DMS 273 (cell line): Measurements from ENCODE around the gene NIFK.
A peak's percentile ranks its signal among the peaks of the same experiment; 100 is the strongest.
"Not testable (repeated sequence)": the region's sequence is repeated elsewhere in the genome, so short reads cannot be mapped to it uniquely, and the experiment has no call there.

Experiments
- DNase-seq: peaks from one replicate; lab custom pipeline; 2025; ENCODE audit not compliant: unreplicated experiment; lab: John Stamatoyannopoulos, UW

Gene NIFK

GRCh38 chr2:121697108-121697631, 39.5 kb downstream of the NIFK start:
- no peak for DNase-seq

- peak; percentile 10 for DNase-seq
Observed at GRCh38 chr2:121696410-121696930, 40.2 kb downstream of the NIFK start.

DNA sequence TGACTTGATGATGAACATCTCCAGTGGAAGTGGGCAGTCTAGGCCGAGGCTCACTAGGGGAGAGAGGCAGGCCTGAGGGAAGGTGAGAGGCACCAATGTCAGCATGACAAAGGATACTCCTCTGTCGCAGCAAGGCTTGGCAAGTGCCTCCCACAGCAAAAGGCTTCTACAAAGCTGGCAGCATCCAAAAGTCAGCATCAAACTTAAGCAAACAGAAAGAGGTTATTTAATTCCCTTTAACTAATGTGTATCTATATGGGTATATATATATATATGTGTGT, 41.6 kb downstream of the NIFK start:
- no peak for DNase-seq

- peak; percentile 15 for DNase-seq
Observed at GRCh38 chr2:121694398-121695170, 42.1 kb downstream of the NIFK start.

DNA sequence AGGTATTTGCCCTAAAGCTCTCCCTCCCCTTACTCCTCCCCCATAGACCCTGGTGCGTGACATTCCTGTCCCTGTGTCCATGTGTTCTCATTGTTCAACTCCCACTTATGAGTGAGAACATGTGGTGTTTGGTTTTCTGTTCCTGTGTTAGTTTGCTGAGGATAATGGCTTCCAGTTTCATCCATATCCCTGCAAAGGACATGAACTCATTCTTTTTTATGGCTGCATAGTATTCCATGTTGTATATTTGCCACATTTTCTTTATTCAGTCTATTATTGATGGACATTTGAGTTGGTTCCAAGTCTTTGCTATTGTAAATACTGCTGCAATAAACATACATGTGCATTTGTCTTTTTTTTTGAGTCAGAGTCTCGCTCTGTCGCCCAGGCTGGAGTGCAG, 46.1 kb downstream of the NIFK start:
- DNase-seq: not testable (repeated sequence)

DNA sequence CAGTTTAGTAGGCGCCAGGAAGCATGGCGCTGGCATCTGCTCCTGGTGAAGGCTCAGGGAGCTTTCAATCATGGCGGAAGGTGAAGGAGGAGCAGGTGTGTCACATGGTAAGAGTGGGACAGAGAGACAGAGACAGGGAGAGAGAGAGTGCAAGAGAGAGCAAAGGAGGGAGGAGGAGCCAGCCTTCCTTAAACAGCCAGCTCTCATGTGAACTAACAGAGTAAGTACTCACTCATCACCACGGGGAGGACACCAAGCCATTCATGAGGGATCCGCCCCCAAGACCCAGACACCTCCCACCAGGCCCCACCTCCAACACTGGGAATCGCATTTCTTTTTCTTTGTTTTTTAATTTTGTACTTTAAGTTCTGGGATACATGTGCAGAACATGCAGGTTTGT, 46.6 kb downstream of the NIFK start:
- DNase-seq: peak; percentile 15

DNA sequence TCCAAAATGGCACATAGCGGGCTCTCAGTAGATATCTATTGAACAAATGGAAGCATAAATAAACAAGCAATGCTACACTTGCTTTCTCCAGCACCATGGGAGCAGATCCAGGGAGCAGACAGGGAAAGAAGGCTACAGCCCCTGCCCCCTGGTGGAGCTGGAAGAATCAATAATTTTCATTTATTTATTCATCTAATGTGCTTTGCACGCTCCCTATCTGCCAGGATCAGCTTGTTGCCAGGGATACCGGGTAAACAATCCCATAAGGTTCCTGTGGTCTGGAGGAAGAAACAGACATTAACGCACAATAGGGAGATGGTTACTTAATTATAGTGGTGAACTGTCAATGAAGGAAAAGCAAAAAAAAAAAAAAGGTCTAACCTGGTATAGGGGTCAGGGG, 47.3 kb downstream of the NIFK start:
- peak; percentile 76 for DNase-seq

DNA sequence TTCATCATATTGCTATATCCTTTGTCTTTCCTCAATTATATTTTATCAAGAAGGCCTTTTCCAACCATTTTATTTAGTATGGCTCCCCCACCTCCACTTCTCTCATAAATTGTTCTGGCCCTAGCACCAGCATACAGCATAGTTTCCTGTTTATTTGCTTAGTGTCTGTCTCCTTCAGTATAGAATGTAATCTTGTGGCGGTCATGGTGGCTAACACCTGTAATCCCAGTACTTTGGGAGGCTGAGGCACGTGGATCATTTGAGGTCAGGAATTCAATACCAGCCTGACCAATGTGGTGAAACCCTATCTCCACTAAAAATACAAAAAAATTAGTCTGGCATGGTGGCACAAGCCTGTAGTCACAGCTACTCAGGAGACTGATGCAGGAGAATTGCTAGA, 47.9 kb downstream of the NIFK start:
- DNase-seq: no peak

GRCh38 chr2:121686902-121687301, 49.8 kb downstream of the NIFK start:
- no peak for DNase-seq

DNA sequence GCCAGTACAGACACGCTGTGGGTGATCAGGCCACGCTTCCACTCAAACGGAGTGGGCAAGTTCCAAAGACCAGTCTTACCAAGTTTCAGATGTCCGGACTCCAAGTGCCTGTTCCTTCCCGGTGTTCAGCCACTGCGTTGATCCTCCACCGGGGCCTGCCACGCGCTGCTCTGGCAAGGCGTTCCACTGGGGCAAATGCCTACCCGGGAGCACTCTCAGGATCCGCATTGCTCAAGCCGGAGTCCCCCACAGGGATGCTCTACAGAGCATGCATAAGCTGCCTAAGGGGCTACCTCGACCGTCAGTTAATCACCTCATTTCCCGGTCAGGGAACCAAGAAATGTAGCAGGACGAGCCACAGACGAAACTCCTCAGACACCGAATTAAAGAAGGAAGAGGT, 50.5 kb downstream of the NIFK start:
- DNase-seq: no peak

DNA sequence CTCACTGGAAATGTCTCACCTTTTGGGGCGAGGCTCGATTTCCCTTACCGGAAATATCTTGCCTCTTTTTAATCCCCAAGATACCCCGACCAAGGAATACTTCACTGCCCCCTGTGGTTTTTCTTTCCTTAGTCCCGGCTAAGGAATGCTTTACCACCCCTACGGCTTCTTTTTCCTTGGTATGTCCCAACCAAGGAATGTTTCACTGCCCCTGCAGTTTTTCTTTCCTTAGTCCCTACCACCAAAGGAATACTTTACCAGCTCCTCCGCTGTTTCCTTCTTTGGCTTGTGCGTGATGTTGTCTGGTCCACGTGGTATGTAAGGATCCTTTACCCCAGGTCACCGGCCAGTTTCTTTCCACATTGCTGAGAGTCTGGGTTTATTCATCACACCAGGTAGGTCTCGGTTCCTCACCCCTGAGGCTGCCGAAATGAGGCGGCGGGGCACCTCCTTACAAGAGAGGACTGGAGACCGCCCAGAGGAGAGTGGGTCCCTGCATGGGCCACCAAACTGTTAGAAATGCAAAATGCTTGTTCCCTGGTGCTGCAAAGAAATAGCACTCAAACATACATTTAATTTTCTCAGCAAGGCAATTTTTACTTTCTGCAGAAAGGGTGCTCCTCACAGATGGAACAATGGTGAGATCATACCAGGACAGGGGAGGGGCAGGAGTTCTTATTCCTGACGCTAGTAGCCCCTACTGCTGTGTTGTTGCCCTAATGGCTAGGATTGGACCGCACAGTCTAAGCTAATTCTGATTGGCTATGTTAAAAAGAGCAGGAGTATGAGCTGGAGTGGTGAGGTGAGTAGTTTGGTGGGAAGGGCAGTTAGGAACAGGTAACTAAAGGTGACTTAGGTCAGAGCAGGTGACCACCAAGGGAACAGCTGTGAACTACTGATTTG, 54.0 kb downstream of the NIFK start:
- DNase-seq: no peak

DNA sequence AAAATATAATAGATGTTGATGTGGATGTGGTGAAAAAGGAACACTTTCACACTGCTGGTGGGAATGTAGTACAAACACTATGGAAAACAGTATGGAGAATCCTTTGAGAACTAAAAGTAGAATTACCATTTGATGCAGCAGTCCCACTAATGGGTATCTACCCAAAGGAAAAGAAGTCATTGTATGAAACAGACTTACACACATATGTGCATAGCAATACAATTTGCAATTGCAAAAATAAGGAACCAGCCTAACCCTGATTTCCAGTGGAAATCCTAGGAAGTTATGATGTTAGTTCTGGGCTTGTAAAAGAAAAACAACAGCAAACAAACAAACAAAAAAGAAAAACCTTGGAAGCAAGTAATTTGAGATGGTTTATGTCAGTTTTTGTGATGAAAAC, 58.8 kb downstream of the NIFK start:
- DNase-seq: no peak
